ENCODE data around the gene C1orf115. TPM values are rescaled to one million over a fixed set of nuclear protein-coding genes. Genes with fewer than 3 reads are reported as not detected.

Gene C1orf115
- total and polyA plus RNA-seq, 7 experiments from 2014 or later: 0.17 to 3.2 (median 1.8) TPM

- no peak overlapping the region for H3K4me3 Mint-ChIP-seq
- no peaks in the 10 kb centered on the region for H3K9me3 Mint-ChIP-seq
- ATAC-seq: no peak
- H3K4me1 Mint-ChIP-seq: no peaks in the 10 kb centered on the region
- ChIA-PET POLR2A (no interaction called here), CTCF (no interaction called here)
- no peaks in the 10 kb centered on the region for H3K4me1 ChIP-seq (ENCODE audit: control insufficient read depth in 2 of 2, insufficient read depth in 2 of 2, low read length in 2 of 2)
- no peak for DNase-seq
- H3K27me3 Mint-ChIP-seq: peaks cover 16 to 43% (median 37%) of the 10 kb centered on the region in 5 donors
- no peaks in the 10 kb centered on the region for H3K36me3 Mint-ChIP-seq
- H3K4me3 ChIP-seq (ENCODE audit: low read length): no peak overlapping the region
- H3K27ac ChIP-seq (ENCODE audit: low read depth, low read length): no peak overlapping the region
- intact Hi-C loops (cut with micrococcal nuclease): no loop called here
- no peak overlapping the region for H3K27ac Mint-ChIP-seq
- H3K27me3 ChIP-seq (ENCODE audit: control insufficient read depth in 2 of 2, insufficient read depth in 2 of 2, low read length in 2 of 2): no peaks in the 10 kb centered on the region
- no peaks in the 10 kb centered on the region for H3K36me3 ChIP-seq (ENCODE audit: control insufficient read depth in 2 of 3, insufficient read depth in 3 of 3, low read length in 3 of 3)
- no peaks in the 10 kb centered on the region for H3K9me3 ChIP-seq (ENCODE audit: control insufficient read depth in 2 of 3, low read length in 3 of 3)
Observed at GRCh38 chr1:220741349-220741748, 51.2 kb downstream of the C1orf115 start.

- H3K27me3 ChIP-seq (ENCODE audit: control insufficient read depth in 2 of 2, insufficient read depth in 2 of 2, low read length in 2 of 2): no peaks in the 10 kb centered on the region
- ChIA-PET CTCF (no interaction called here), POLR2A (no interaction called here)
- no peaks in the 10 kb centered on the region for H3K9me3 ChIP-seq (ENCODE audit: control insufficient read depth in 2 of 3, low read length in 3 of 3)
- ATAC-seq: no peak
- peak overlapping the region in 1 of 9 donors; percentile 37 for H3K27ac Mint-ChIP-seq
- no peaks in the 10 kb centered on the region for H3K36me3 ChIP-seq (ENCODE audit: control insufficient read depth in 2 of 3, insufficient read depth in 3 of 3, low read length in 3 of 3)
- DNase-seq: no peak
- no peak overlapping the region for H3K27ac ChIP-seq (ENCODE audit: low read depth, low read length)
- no peaks in the 10 kb centered on the region for H3K9me3 Mint-ChIP-seq
- no peaks in the 10 kb centered on the region for H3K4me1 Mint-ChIP-seq
- H3K4me3 Mint-ChIP-seq: no peak overlapping the region
- H3K4me3 ChIP-seq (ENCODE audit: low read length): no peak overlapping the region
- intact Hi-C loops (cut with micrococcal nuclease): no loop called here
- no peaks in the 10 kb centered on the region for H3K36me3 Mint-ChIP-seq
- no peaks in the 10 kb centered on the region for H3K4me1 ChIP-seq (ENCODE audit: control insufficient read depth in 2 of 2, insufficient read depth in 2 of 2, low read length in 2 of 2)
- peaks cover 21 to 48% (median 40%) of the 10 kb centered on the region in 5 donors for H3K27me3 Mint-ChIP-seq
Observed at GRCh38 chr1:220741825-220742224, 51.7 kb downstream of the C1orf115 start.

- Mint-ChIP-seq H3K9me3 (no peaks in the 10 kb centered on the region), H3K27me3 (peaks cover 28 to 55% (median 46%) of the 10 kb centered on the region in 5 donors), H3K36me3 (no peaks in the 10 kb centered on the region), H3K4me1 (peaks cover 0 to 4% (median 0%) of the 10 kb centered on the region in 7 donors), H3K27ac (no peak overlapping the region), H3K4me3 (no peak overlapping the region)
- Histone ChIP-seq H3K27me3 (ENCODE audit: control insufficient read depth in 2 of 2, insufficient read depth in 2 of 2, low read length in 2 of 2) (no peaks in the 10 kb centered on the region), H3K9me3 (ENCODE audit: control insufficient read depth in 2 of 3, low read length in 3 of 3) (no peaks in the 10 kb centered on the region), H3K27ac (ENCODE audit: low read depth, low read length) (no peak overlapping the region), H3K4me1 (ENCODE audit: control insufficient read depth in 2 of 2, insufficient read depth in 2 of 2, low read length in 2 of 2) (no peaks in the 10 kb centered on the region), H3K4me3 (ENCODE audit: low read length) (no peak overlapping the region), H3K36me3 (ENCODE audit: control insufficient read depth in 2 of 3, insufficient read depth in 3 of 3, low read length in 3 of 3) (no peaks in the 10 kb centered on the region)
- intact Hi-C loops (cut with micrococcal nuclease): no loop called here
- ChIA-PET CTCF (no interaction called here), POLR2A (no interaction called here)
- ATAC-seq (no peak), DNase-seq (no peak)
Observed at GRCh38 chr1:220742520-220742919, 52.4 kb downstream of the C1orf115 start.

GRCh38 chr1:220746851-220747250, 56.7 kb downstream of the C1orf115 start:
- Histone ChIP-seq H3K4me3 (ENCODE audit: low read length) (no peak overlapping the region), H3K27me3 (ENCODE audit: control insufficient read depth in 2 of 2, insufficient read depth in 2 of 2, low read length in 2 of 2) (peaks cover 0 to 5% of the 10 kb centered on the region in 2 donors), H3K9me3 (ENCODE audit: control insufficient read depth in 2 of 3, low read length in 3 of 3) (no peaks in the 10 kb centered on the region), H3K36me3 (ENCODE audit: control insufficient read depth in 2 of 3, insufficient read depth in 3 of 3, low read length in 3 of 3) (no peaks in the 10 kb centered on the region), H3K27ac (ENCODE audit: low read depth, low read length) (no peak overlapping the region), H3K4me1 (ENCODE audit: control insufficient read depth in 2 of 2, insufficient read depth in 2 of 2, low read length in 2 of 2) (no peaks in the 10 kb centered on the region)
- Mint-ChIP-seq H3K36me3 (peaks cover 0 to 3% (median 0%) of the 10 kb centered on the region in 5 donors), H3K4me1 (peaks cover 0 to 16% (median 0%) of the 10 kb centered on the region in 7 donors), H3K9me3 (peaks cover 0 to 3% (median 0%) of the 10 kb centered on the region in 11 donors), H3K4me3 (no peak overlapping the region), H3K27me3 (peaks cover 60 to 73% (median 66%) of the 10 kb centered on the region in 5 donors), H3K27ac (no peak overlapping the region)
- CTCF ChIA-PET: interaction anchor here (1.8 kb wide), 1 partner anchor 13 kb away, joined by 9 read pairs; no protein-coding TSS in a partner anchor
- intact Hi-C loops (cut with micrococcal nuclease): no loop called here
- POLR2A ChIA-PET: no interaction called here
- ATAC-seq: no peak
- no peak for DNase-seq

GRCh38 chr1:220747437-220748088, 57.4 kb downstream of the C1orf115 start:
- H3K27ac Mint-ChIP-seq: no peak overlapping the region

GRCh38 chr1:220748089-220748934, 58.1 kb downstream of the C1orf115 start, which contains the start of gene MTARC2:
TSS of gene MTARC2 (plus strand) at chr1:220748322. CDS start at chr1:220748532, 210 bp downstream.
- Histone ChIP-seq H3K36me3 (ENCODE audit: control insufficient read depth in 2 of 3, insufficient read depth in 3 of 3, low read length in 3 of 3) (no peaks in the 10 kb centered on the region), H3K9me3 (ENCODE audit: control insufficient read depth in 2 of 3, low read length in 3 of 3) (no peaks in the 10 kb centered on the region), H3K27me3 (ENCODE audit: control insufficient read depth in 2 of 2, insufficient read depth in 2 of 2, low read length in 2 of 2) (peaks cover 0 to 5% of the 10 kb centered on the region in 2 donors), H3K4me3 (ENCODE audit: low read length) (peak within 1 kb of the TSS; percentile 24), H3K4me1 (ENCODE audit: control insufficient read depth in 2 of 2, insufficient read depth in 2 of 2, low read length in 2 of 2) (no peaks in the 10 kb centered on the region), H3K27ac (ENCODE audit: low read depth, low read length) (no peak within 1 kb of the TSS)
- intact Hi-C loops (cut with micrococcal nuclease): no loop called here
- ATAC-seq (peak; percentile 79), DNase-seq (peak in 1 of 9 donors; percentile 2)
- Mint-ChIP-seq H3K27me3 (peaks cover 59 to 76% (median 70%) of the 10 kb centered on the region in 5 donors), H3K9me3 (peaks cover 0 to 4% (median 0%) of the 10 kb centered on the region in 11 donors), H3K36me3 (peaks cover 0 to 3% (median 0%) of the 10 kb centered on the region in 5 donors), H3K4me1 (peaks cover 0 to 16% (median 0%) of the 10 kb centered on the region in 7 donors), H3K4me3 (peak within 1 kb of the TSS; percentile 40 to 79 (median 70)), H3K27ac (no peak within 1 kb of the TSS)
- ChIA-PET POLR2A (no interaction called here), CTCF (interaction anchor here (1.8 to 2.2 kb wide), 2 partner anchors 15 kb away, joined by 7 to 9 read pairs; no protein-coding TSS in a partner anchor)

More at GRCh38 chr1:220747437-220748088, 57.4 kb downstream of the C1orf115 start:
- Histone ChIP-seq H3K4me1 (ENCODE audit: control insufficient read depth in 2 of 2, insufficient read depth in 2 of 2, low read length in 2 of 2) (no peaks in the 10 kb centered on the region), H3K9me3 (ENCODE audit: control insufficient read depth in 2 of 3, low read length in 3 of 3) (no peaks in the 10 kb centered on the region), H3K27ac (ENCODE audit: low read depth, low read length) (no peak overlapping the region), H3K27me3 (ENCODE audit: control insufficient read depth in 2 of 2, insufficient read depth in 2 of 2, low read length in 2 of 2) (peaks cover 0 to 5% of the 10 kb centered on the region in 2 donors), H3K4me3 (ENCODE audit: low read length) (no peak overlapping the region), H3K36me3 (ENCODE audit: control insufficient read depth in 2 of 3, insufficient read depth in 3 of 3, low read length in 3 of 3) (no peaks in the 10 kb centered on the region)
- Mint-ChIP-seq H3K9me3 (peaks cover 0 to 4% (median 0%) of the 10 kb centered on the region in 11 donors), H3K36me3 (peaks cover 0 to 3% (median 0%) of the 10 kb centered on the region in 5 donors), H3K4me1 (peaks cover 0 to 16% (median 0%) of the 10 kb centered on the region in 7 donors), H3K4me3 (peak overlapping the region in 9 of 10 donors; percentile 49 to 79 (median 71)), H3K27me3 (peaks cover 62 to 78% (median 70%) of the 10 kb centered on the region in 5 donors)
- intact Hi-C loops (cut with micrococcal nuclease): no loop called here
- ChIA-PET POLR2A (no interaction called here), CTCF (interaction anchor here (1.8 kb wide), 1 partner anchor 14 kb away, joined by 9 read pairs; no protein-coding TSS in a partner anchor)
- ATAC-seq (peak; percentile 30), DNase-seq (no peak)

All from naive thymus-derived CD4-positive, alpha-beta T cell (primary cell).